ENCODE results near the gene HNRNPUL2.

HNRNPUL2 gene

GRCh38 chr11:62666259-62666926 lies 60.9 kb downstream of the HNRNPUL2 start:
- DNase-seq: no peak

GRCh38 chr11:62665599-62666258 lies 61.5 kb downstream of the HNRNPUL2 start:
- DNase-seq: peak in 7 of 14 donors; percentile 43 to 74 (median 62)

- DNase-seq: peak; percentile 70 to 97 (median 94)
Observed at GRCh38 chr11:62665075-62665598, 62.1 kb downstream of the HNRNPUL2 start, which contains the start of the genes C11orf98 and CSKMT. C11orf98 (minus strand) TSS chr11:62665210; CDS start chr11:62665169, 41 bp downstream. CSKMT (plus strand) TSS chr11:62665312; CDS start chr11:62665880, 568 bp downstream.

- no peak for DNase-seq
Observed at GRCh38 chr11:62664405-62665074, 62.7 kb downstream of the HNRNPUL2 start.
